ENCODE measurements around the gene IFNA8. TPM values are rescaled to one million over a fixed set of nuclear protein-coding genes. Genes with fewer than 3 reads are reported as not detected.

The IFNA8 gene
- total RNA-seq, 2 experiments from 2014 or later = not detected

- H3K36me3 Mint-ChIP-seq (ENCODE audit: low read depth) = no peaks in the 10 kb centered on the region
- POLR2A ChIA-PET = interaction anchor here (0.8 kb wide), 1 partner anchor 10 kb away, joined by 3 read pairs; no protein-coding TSS in a partner anchor
- peaks cover 3% of the 10 kb centered on the region for H3K27me3 Mint-ChIP-seq
- no peaks in the 10 kb centered on the region for H3K9me3 Mint-ChIP-seq
- CTCF ChIA-PET = interaction anchor here (1.6 to 1.7 kb wide), 2 partner anchors 16 to 86 kb away, joined by 5 read pairs; no protein-coding TSS in a partner anchor
- H3K4me1 Mint-ChIP-seq (ENCODE audit: low read depth) = no peaks in the 10 kb centered on the region
- intact Hi-C loops (cut with micrococcal nuclease) = no loop called here
- H3K27ac Mint-ChIP-seq = no peak overlapping the region
- ATAC-seq = no peak
- no peak for TF ChIP-seq CTCF (IDR thresholded peaks at IDR 0.05)
- no peak overlapping the region for H3K4me3 Mint-ChIP-seq
- no peak for DNase-seq
Observed at GRCh38 chr9:21412107-21412506, 3.2 kb downstream of the IFNA8 start.

GRCh38 chr9:21413151-21413550 is 4.2 kb downstream of the IFNA8 start:
- TF ChIP-seq CTCF (IDR thresholded peaks at IDR 0.05) = no peak
- Mint-ChIP-seq H3K36me3 (ENCODE audit: low read depth) (no peaks in the 10 kb centered on the region), H3K27me3 (peaks cover 3% of the 10 kb centered on the region), H3K27ac (no peak overlapping the region), H3K4me3 (no peak overlapping the region), H3K4me1 (ENCODE audit: low read depth) (no peaks in the 10 kb centered on the region), H3K9me3 (no peaks in the 10 kb centered on the region)
- ChIA-PET CTCF (interaction anchor here (1.6 to 1.7 kb wide), 4 partner anchors 17 to 87 kb away, joined by 4 to 5 read pairs (median 4); no protein-coding TSS in a partner anchor), POLR2A (no interaction called here)
- intact Hi-C loops (cut with micrococcal nuclease) = no loop called here
- DNase-seq = no peak
- no peak for ATAC-seq

- intact Hi-C loops (cut with micrococcal nuclease) = no loop called here
- H3K9me3 Mint-ChIP-seq = no peaks in the 10 kb centered on the region
- DNase-seq (peak; percentile 17), ATAC-seq (peak; percentile 62)
- ChIA-PET CTCF (interaction anchor here (1.4 to 1.7 kb wide), 6 partner anchors 11 to 87 kb away, joined by 4 to 6 read pairs (median 4); no protein-coding TSS in a partner anchor), POLR2A (no interaction called here)
- TF ChIP-seq CTCF (IDR thresholded peaks at IDR 0.05) = peak; percentile 36
- H3K27ac Mint-ChIP-seq = no peak overlapping the region
- no peak overlapping the region for H3K4me3 Mint-ChIP-seq
- no peaks in the 10 kb centered on the region for H3K4me1 Mint-ChIP-seq (ENCODE audit: low read depth)
- H3K36me3 Mint-ChIP-seq (ENCODE audit: low read depth) = no peaks in the 10 kb centered on the region
- H3K27me3 Mint-ChIP-seq = peaks cover 3% of the 10 kb centered on the region
Observed at GRCh38 chr9:21413624-21414023, 4.7 kb downstream of the IFNA8 start.

GRCh38 chr9:21414220-21414940 is 5.5 kb downstream of the IFNA8 start:
- H3K4me1 Mint-ChIP-seq (ENCODE audit: low read depth) = no peaks in the 10 kb centered on the region
- H3K27me3 Mint-ChIP-seq = peaks cover 3% of the 10 kb centered on the region
- no peaks in the 10 kb centered on the region for H3K9me3 Mint-ChIP-seq
- ChIA-PET CTCF (interaction anchor here (0.7 to 1.7 kb wide), 6 partner anchors 11 to 88 kb away, joined by 4 to 6 read pairs (median 4); no protein-coding TSS in a partner anchor), POLR2A (interaction anchor here (0.6 kb wide), 1 partner anchor 102 kb away, joined by 3 read pairs; no protein-coding TSS in a partner anchor)
- TF ChIP-seq CTCF (IDR thresholded peaks at IDR 0.05) = no peak
- ATAC-seq = no peak
- no peaks in the 10 kb centered on the region for H3K36me3 Mint-ChIP-seq (ENCODE audit: low read depth)
- H3K4me3 Mint-ChIP-seq = no peak overlapping the region
- H3K27ac Mint-ChIP-seq = no peak overlapping the region
- intact Hi-C loops (cut with micrococcal nuclease) = no loop called here
- DNase-seq = no peak
